ACC112 (cell line): ENCODE measurements around the gene COX10.

Source experiments
- H2AFZ ChIP-seq: fragments of 200-600 bp; sonication (generic); one replicate; pipeline ENCODE4 v1.6.0; 2017; ENCODE audit warnings: antibody characterized with exemption, low read length; ENCODE audit not compliant: unreplicated experiment
- H3K27ac ChIP-seq: fragments of 200-600 bp; sonication (generic); 2 replicates; pipeline ENCODE4 v1.5.1; 2014; ENCODE audit warnings: low read depth, mild to moderate bottlenecking, antibody characterized with exemption, low read length, moderate library complexity
- H3K27me3 ChIP-seq: fragments of 200-600 bp; sonication (generic); 2 replicates; pipeline ENCODE4 v1.6.1; 2014; ENCODE audit warnings: mild to moderate bottlenecking, antibody characterized with exemption, low read length, moderate library complexity, mixed read lengths; ENCODE audit not compliant: insufficient read depth
- H3K36me3 ChIP-seq: fragments of 200-600 bp; sonication (generic); 2 replicates; pipeline ENCODE4 v1.6.1; 2016; ENCODE audit warnings: mild to moderate bottlenecking, antibody characterized with exemption, low read length, moderate library complexity, mixed read lengths; ENCODE audit not compliant: insufficient read depth
- H3K4me1 ChIP-seq: fragments of 200-600 bp; sonication (generic); one replicate; pipeline ENCODE4 v1.6.1; 2016; ENCODE audit warnings: low read length, mixed read lengths; ENCODE audit not compliant: insufficient read depth, unreplicated experiment, control insufficient read depth
- H3K4me3 ChIP-seq: fragments of 200-600 bp; sonication (generic); 2 replicates; pipeline ENCODE4 v1.5.1; 2014; ENCODE audit warnings: mild to moderate bottlenecking, low read depth, low read length
- H3K79me2 ChIP-seq: fragments of 200-600 bp; sonication (generic); one replicate; pipeline ENCODE4 v1.6.0; 2016; ENCODE audit warnings: low read length; ENCODE audit not compliant: control insufficient read depth, unreplicated experiment, insufficient read depth

The COX10 gene

GRCh38 chr17:14094676-14095601 is 25.6 kb downstream of the COX10 start:
- H3K4me1 ChIP-seq, result peaks cover 23% of the 10 kb centered on the region
- H3K4me3 ChIP-seq, result no peak overlapping the region
- no peaks in the 10 kb centered on the region for H3K36me3 ChIP-seq
- H3K27me3 ChIP-seq, result no peaks in the 10 kb centered on the region
- H3K79me2 ChIP-seq, result peaks cover 16% of the 10 kb centered on the region
- no peak overlapping the region for H2AFZ ChIP-seq
- H3K27ac ChIP-seq, result no peak overlapping the region

- Histone ChIP-seq H3K79me2 (peaks cover 15% of the 10 kb centered on the region), H3K4me1 (peaks cover 23% of the 10 kb centered on the region), H3K27ac (no peak overlapping the region), H3K4me3 (no peak overlapping the region), H2AFZ (no peak overlapping the region), H3K27me3 (no peaks in the 10 kb centered on the region), H3K36me3 (no peaks in the 10 kb centered on the region)
Observed at GRCh38 chr17:14095631-14096030, 26.3 kb downstream of the COX10 start.

DNA sequence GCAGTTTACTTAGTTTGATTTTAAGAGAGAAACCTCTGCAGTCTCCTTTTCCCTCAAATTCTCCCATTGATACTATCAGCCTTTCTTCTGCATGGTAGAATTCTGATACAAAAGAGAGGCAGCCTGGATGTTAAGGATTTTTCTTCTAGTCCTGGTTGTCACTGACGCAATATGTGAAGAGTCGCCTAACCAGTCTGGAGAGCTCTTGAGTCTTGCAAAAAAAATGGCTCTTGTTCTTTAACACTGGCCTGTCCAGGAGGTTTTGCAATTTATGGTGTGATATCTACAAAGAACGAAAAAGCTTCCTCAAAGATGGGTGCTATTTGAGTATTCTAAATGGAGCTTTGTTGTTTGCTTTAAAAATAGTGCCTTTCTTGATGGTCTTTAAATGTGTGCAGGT is 28.9 kb downstream of the COX10 start:
- Histone ChIP-seq H3K36me3 (no peaks in the 10 kb centered on the region), H2AFZ (no peak overlapping the region), H3K79me2 (peaks cover 8% of the 10 kb centered on the region), H3K4me1 (peaks cover 2% of the 10 kb centered on the region), H3K4me3 (no peak overlapping the region), H3K27ac (no peak overlapping the region), H3K27me3 (no peaks in the 10 kb centered on the region)

GRCh38 chr17:14101976-14102375 is 32.7 kb downstream of the COX10 start:
- no peaks in the 10 kb centered on the region for H3K27me3 ChIP-seq
- no peak overlapping the region for H2AFZ ChIP-seq
- H3K79me2 ChIP-seq, result peaks cover 3% of the 10 kb centered on the region
- no peak overlapping the region for H3K4me3 ChIP-seq
- H3K4me1 ChIP-seq, result no peaks in the 10 kb centered on the region
- H3K27ac ChIP-seq, result no peak overlapping the region
- H3K36me3 ChIP-seq, result no peaks in the 10 kb centered on the region

GRCh38 chr17:14103836-14104235 is 34.5 kb downstream of the COX10 start:
- no peak overlapping the region for H3K4me3 ChIP-seq
- H3K79me2 ChIP-seq, result peaks cover 3% of the 10 kb centered on the region
- H3K27me3 ChIP-seq, result no peaks in the 10 kb centered on the region
- H2AFZ ChIP-seq, result no peak overlapping the region
- no peaks in the 10 kb centered on the region for H3K36me3 ChIP-seq
- no peaks in the 10 kb centered on the region for H3K4me1 ChIP-seq
- no peak overlapping the region for H3K27ac ChIP-seq

DNA sequence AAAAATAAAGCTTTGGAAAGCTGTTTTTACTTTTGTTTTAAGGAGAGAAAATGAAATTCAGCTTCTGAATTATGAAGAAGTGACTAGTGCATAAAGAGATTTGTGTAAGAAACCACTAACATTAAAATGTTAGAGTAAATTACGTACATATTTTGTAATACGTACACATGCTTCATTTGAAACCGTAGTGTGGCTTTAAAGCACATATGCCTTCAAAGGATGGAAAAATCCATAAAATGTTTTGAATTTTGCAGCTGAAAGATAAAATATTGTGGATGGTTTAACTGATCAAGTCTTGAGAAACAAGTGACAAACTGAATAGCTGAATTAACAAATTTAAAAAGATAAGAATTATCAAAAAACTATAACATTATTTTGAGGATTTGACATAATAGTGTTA is 35.4 kb downstream of the COX10 start:
- no peak overlapping the region for H2AFZ ChIP-seq
- no peaks in the 10 kb centered on the region for H3K27me3 ChIP-seq
- H3K4me3 ChIP-seq, result no peak overlapping the region
- no peaks in the 10 kb centered on the region for H3K4me1 ChIP-seq
- H3K27ac ChIP-seq, result no peak overlapping the region
- peaks cover 3% of the 10 kb centered on the region for H3K79me2 ChIP-seq
- no peaks in the 10 kb centered on the region for H3K36me3 ChIP-seq

- Histone ChIP-seq H3K36me3 (no peaks in the 10 kb centered on the region), H3K27ac (no peak overlapping the region), H3K79me2 (peaks cover 7% of the 10 kb centered on the region), H3K4me3 (no peak overlapping the region), H2AFZ (no peak overlapping the region), H3K27me3 (no peaks in the 10 kb centered on the region), H3K4me1 (no peaks in the 10 kb centered on the region)
Observed at GRCh38 chr17:14107889-14108288, 38.6 kb downstream of the COX10 start.

GRCh38 chr17:14112407-14112806 is 43.1 kb downstream of the COX10 start:
- no peaks in the 10 kb centered on the region for H3K27me3 ChIP-seq
- H3K79me2 ChIP-seq, result peaks cover 5% of the 10 kb centered on the region
- no peak overlapping the region for H3K4me3 ChIP-seq
- no peaks in the 10 kb centered on the region for H3K36me3 ChIP-seq
- H2AFZ ChIP-seq, result no peak overlapping the region
- H3K27ac ChIP-seq, result no peak overlapping the region
- H3K4me1 ChIP-seq, result no peaks in the 10 kb centered on the region

- H3K4me1 ChIP-seq, result no peaks in the 10 kb centered on the region
- no peak overlapping the region for H3K27ac ChIP-seq
- H3K4me3 ChIP-seq, result no peak overlapping the region
- peaks cover 5% of the 10 kb centered on the region for H3K79me2 ChIP-seq
- H2AFZ ChIP-seq, result no peak overlapping the region
- no peaks in the 10 kb centered on the region for H3K27me3 ChIP-seq
- H3K36me3 ChIP-seq, result no peaks in the 10 kb centered on the region
Observed at GRCh38 chr17:14113137-14113536, 43.8 kb downstream of the COX10 start.

GRCh38 chr17:14116263-14117024 is 47.1 kb downstream of the COX10 start:
- Histone ChIP-seq H3K4me1 (no peaks in the 10 kb centered on the region), H3K79me2 (no peaks in the 10 kb centered on the region), H3K36me3 (no peaks in the 10 kb centered on the region), H3K4me3 (no peak overlapping the region), H3K27me3 (no peaks in the 10 kb centered on the region), H2AFZ (no peak overlapping the region), H3K27ac (no peak overlapping the region)

- Histone ChIP-seq H2AFZ (no peak overlapping the region), H3K79me2 (no peaks in the 10 kb centered on the region)
Observed at GRCh38 chr17:14118951-14119350, 49.6 kb downstream of the COX10 start.

More at GRCh38 chr17:14118951-14119350, 49.6 kb downstream of the COX10 start:
- Histone ChIP-seq H3K4me3 (no peak overlapping the region), H3K4me1 (no peaks in the 10 kb centered on the region), H3K36me3 (no peaks in the 10 kb centered on the region), H3K27me3 (no peaks in the 10 kb centered on the region), H3K27ac (no peak overlapping the region)
